HepG2 (cell line): ENCODE measurements around the gene DIAPH3. TPM values are rescaled to one million over a fixed set of nuclear protein-coding genes. Genes with fewer than 3 reads are reported as not detected.
"Not testable (repeated sequence)": the region's sequence is repeated elsewhere in the genome, so short reads cannot be mapped to it uniquely, and the experiment has no call there.

ENCODE experiments used
- ATAC-seq: fragments of 200-7000 bp; cut with Tn5 transposase; 3 replicates; pipeline ENCODE4 v1.9.1; 2020; ENCODE audit warnings: mild to moderate bottlenecking, moderate library complexity
- BruUV-seq: library from RNA; stranded (reverse); fragments of 400-500 nt; replicated peaks from 2 replicates; lab custom pipeline; 2021; lab: Mats Ljungman, UMichigan
- CTCF ChIA-PET: fragments of 300-600 bp; formaldehyde crosslinking; extraction: SDS; loops from one replicate; lab custom pipeline; 2021; ENCODE audit warnings: low total read pairs, inconsistent platforms, low intra/inter-chr PET ratio; lab: Yijun Ruan, JAX
- POLR2A ChIA-PET: fragments of 350-600 bp; sonication (Branson Sonifier 250); formaldehyde crosslinking; loops from one replicate; lab custom pipeline; 2020; ENCODE audit warnings: antibody characterized with exemption, inconsistent platforms; lab: Yijun Ruan, JAX
- DNase-seq: peaks from one replicate; pipeline ENCODE4 v3.0.0-alpha.2; 2015; ENCODE audit warnings: low spot score
- FAIRE-seq: peaks from 3 replicates; lab custom pipeline; 2011; peaks lifted over from hg19 to GRCh38; lab: Jason Lieb, UNC
- H2AFZ ChIP-seq: one replicate; pipeline ENCODE4 v1.6.1; 2011; ENCODE audit warnings: low read length, inconsistent platforms
- H3K27ac ChIP-seq: fragments of 300-600 bp; 3 replicates; pipeline ENCODE4 v1.8.0; 2011; ENCODE audit warnings: mixed run types, mild to moderate bottlenecking, mixed read lengths, low read length, inconsistent platforms; ENCODE audit not compliant: insufficient read depth; ENCODE audit errors: extremely low read length
- H3K27me3 ChIP-seq, 2 experiments: fragments of 200-600 bp in 1 of 2; 2 replicates in 1 of 2; 3 replicates in 1 of 2; pipeline versions ENCODE4 v1.6.0 to v1.8.0; 2011; ENCODE audit warnings: low read length in 2 of 2, mild to moderate bottlenecking in 2 of 2, moderate library complexity in 2 of 2, inconsistent platforms in 1 of 2; ENCODE audit not compliant: insufficient read depth in 2 of 2, control insufficient read depth in 1 of 2
- H3K36me3 ChIP-seq, 2 experiments: fragments of 200-600 bp in 1 of 2; replicated peaks in 1 of 2; 2 replicates in 1 of 2; 3 replicates in 1 of 2; pipeline versions ENCODE4 v1.5.1 to v1.8.0; 2011; ENCODE audit warnings: low read length in 2 of 2, inconsistent platforms in 1 of 2; ENCODE audit not compliant: insufficient read depth in 2 of 2, control insufficient read depth in 1 of 2
- H3K4me1 ChIP-seq: 2 replicates; pipeline ENCODE4 v1.5.1; 2012; ENCODE audit warnings: low read length, inconsistent platforms; ENCODE audit not compliant: insufficient read depth
- H3K4me2 ChIP-seq: 2 replicates; pipeline ENCODE4 v1.6.0; 2011; ENCODE audit warnings: low read depth, low read length, inconsistent platforms
- H3K4me3 ChIP-seq, 3 experiments: fragments of 200-600 bp in 1 of 3; sonication (generic), shearing (Covaris generic) in 1 of 3; replicated peaks in 1 of 3; 2 replicates each; pipeline ENCODE4 v1.5.1; 2011 to 2016; ENCODE audit warnings: low read length in 3 of 3, inconsistent platforms in 2 of 3, low read depth in 2 of 3, mild to moderate bottlenecking in 2 of 3, control low read depth in 1 of 3, mixed read lengths in 1 of 3; ENCODE audit not compliant: insufficient read depth in 1 of 3
- H3K79me2 ChIP-seq: one replicate; pipeline ENCODE4 v1.6.1; 2011; ENCODE audit warnings: low read length, inconsistent platforms; ENCODE audit not compliant: insufficient read depth
- H3K9ac ChIP-seq: 2 replicates; pipeline ENCODE4 v1.6.0; 2011; ENCODE audit warnings: mild to moderate bottlenecking, low read depth, low read length, inconsistent platforms; ENCODE audit not compliant: insufficient read depth
- H3K9me3 ChIP-seq: 2 replicates; pipeline ENCODE4 v1.5.1; 2012; ENCODE audit warnings: mild to moderate bottlenecking, low read length
- H4K20me1 ChIP-seq: 2 replicates; pipeline ENCODE4 v1.6.0; 2011; ENCODE audit warnings: inconsistent platforms, mild to moderate bottlenecking, low read length, moderate library complexity; ENCODE audit not compliant: insufficient read depth
- RNF219 ChIP-seq: sonication (generic); formaldehyde crosslinking; IDR thresholded peaks from 2 replicates; pipeline ENCODE4 v1.5.0; 2020; ENCODE audit warnings: mild to moderate bottlenecking, missing genetic modification reagents
- SALL1 ChIP-seq: sonication (generic); formaldehyde crosslinking; IDR thresholded peaks from 2 replicates; pipeline ENCODE4 v1.8.0; 2022; ENCODE audit warnings: mild to moderate bottlenecking, missing genetic modification reagents
- SP4 ChIP-seq: sonication (generic); formaldehyde crosslinking; IDR thresholded peaks from 2 replicates; pipeline ENCODE4 v1.8.1; 2023; ENCODE audit warnings: mild to moderate bottlenecking, missing genetic modification reagents
- ZFYVE20 ChIP-seq: sonication (generic); formaldehyde crosslinking; IDR thresholded peaks from 2 replicates; pipeline ENCODE4 v1.8.0; 2023; ENCODE audit warnings: low read depth, mild to moderate bottlenecking, moderate library complexity, missing genetic modification reagents, borderline replicate concordance
- WGBS: methylation state at CpG from one replicate; pipeline ENCODE4 v1.1.6; 2017; ENCODE audit warnings: low lambda C conversion rate; 5-methylcytosine and 5-hydroxymethylcytosine counted together
- in situ Hi-C: cut with HindIII; loops from 2 replicates; pipeline ENCODE4 v1.10.0; 2017; ENCODE audit warnings: low pct_unique_long_range_greater_than_20kb; ENCODE audit not compliant: extremely low pct_ligation_motif_present
- intact Hi-C: fragments of 100-400 bp; cut with micrococcal nuclease; formaldehyde crosslinking; loops from one replicate; pipeline ENCODE4 v1.10.0; 2022; ENCODE audit not compliant: unreplicated experiment
- polyA plus RNA-seq, 8 experiments: library from polyadenylated mRNA; depleted of rRNA in 3 of 8; stranded (reverse) in 7 of 8; unstranded in 1 of 8; fragments of >200 nt; fragmentation: Illumina TruSeq in 4 of 8; extraction: Trizol in 4 of 8; gene quantifications; 2 replicates each; pipeline versions ENCODE4 v1.2.1 to v1.2.3, GENCODE V29; 2011 to 2016; ENCODE audit warnings: low read depth in 4 of 8, missing spikeins in 1 of 8, mixed read lengths in 1 of 8; ENCODE audit not compliant: insufficient read depth in 1 of 8
- total RNA-seq, 5 experiments: library from RNA; depleted of rRNA; stranded (reverse); fragments of >200 nt; fragmentation: Illumina TruSeq; extraction: Trizol; gene quantifications; 2 replicates each; pipeline ENCODE4 v1.2.3, GENCODE V29; 2016; ENCODE audit warnings: low read depth in 1 of 5

DIAPH3 gene
- total and polyA plus RNA-seq, 2 of the 13 experiments (the other 11 are each of a cell fraction or from before 2014, with no cell fraction given), result 4.0 to 9.3 TPM

- TF ChIP-seq SALL1 (CRISPR knock-in tag) (no peak), ZFYVE20 (CRISPR knock-in tag) (no peak), SP4 (CRISPR knock-in tag) (no peak), RNF219 (no peak)
These were observed 47.0 kb upstream of the DIAPH3 start (continued) for GRCh38 chr13:60210510-60211330.

GRCh38 chr13:60205499-60205898, 41.8 kb upstream of the DIAPH3 start:
- H3K27me3 ChIP-seq, BruUV-seq, H3K79me2 ChIP-seq, H3K4me2 ChIP-seq, DNase-seq, H3K9me3 ChIP-seq, intact Hi-C loops, FAIRE-seq, H2AFZ ChIP-seq, POLR2A ChIA-PET, H3K4me3 ChIP-seq, H4K20me1 ChIP-seq, H3K27ac ChIP-seq, in situ Hi-C loops, H3K4me1 ChIP-seq, ATAC-seq, H3K36me3 ChIP-seq, H3K9ac ChIP-seq, CTCF ChIA-PET: not testable (repeated sequence)
- WGBS, result 0% methylated on average over 4 of the region's 10 CpGs
